CD4-positive, alpha-beta memory T cell (primary cell): ENCODE results near the gene ADAMTS15. TPM values are rescaled to one million over a fixed set of nuclear protein-coding genes. Genes with fewer than 3 reads are reported as not detected.

Source experiments
- CTCF ChIA-PET: fragments of 350-600 bp; sonication (Branson Sonifier 250); formaldehyde crosslinking; loops from one replicate; lab custom pipeline; 2021; ENCODE audit warnings: inconsistent platforms; ENCODE audit not compliant: partially characterized antibody; lab: Charles Lee
- POLR2A ChIA-PET: fragments of 350-600 bp; sonication (Branson Sonifier 250); formaldehyde crosslinking; loops from one replicate; lab custom pipeline; 2021; ENCODE audit not compliant: partially characterized antibody; lab: Charles Lee
- DNase-seq, 5 donors: peaks; one replicate each; pipeline versions ENCODE4 v3.0.0 to v3.0.0-alpha.2; 2020 to 2022; ENCODE audit warnings: mixed read lengths in 1 of 5
- H3K27ac ChIP-seq: one replicate; pipeline ENCODE4 v1.7.0; 2013; ENCODE audit warnings: low read depth, low read length
- H3K27me3 ChIP-seq: 2 replicates; pipeline ENCODE4 v1.7.0; 2013; ENCODE audit warnings: mild to moderate bottlenecking, low read length, moderate library complexity; ENCODE audit not compliant: insufficient read depth
- H3K36me3 ChIP-seq: 2 replicates; pipeline ENCODE4 v1.7.0; 2013; ENCODE audit warnings: mild to moderate bottlenecking, low read length, moderate library complexity; ENCODE audit not compliant: insufficient read depth
- H3K4me1 ChIP-seq: 2 replicates; pipeline ENCODE4 v1.7.0; 2013; ENCODE audit warnings: mild to moderate bottlenecking, low read length, moderate library complexity; ENCODE audit not compliant: insufficient read depth
- H3K4me3 ChIP-seq, 2 donors: one replicate each; pipeline ENCODE4 v1.7.0; 2013; ENCODE audit warnings: low read length in 2 of 2, mild to moderate bottlenecking in 1 of 2
- H3K9me3 ChIP-seq, 2 donors: one replicate each; pipeline ENCODE4 v1.7.0; 2013; ENCODE audit warnings: low read length in 2 of 2, control low read depth in 1 of 2; ENCODE audit not compliant: control insufficient read depth in 1 of 2
- H3K27ac Mint-ChIP-seq, 7 donors: one replicate each; pipeline ENCODE4 v1.8.0; 2020 to 2021; ENCODE audit warnings: mixed read lengths in 7 of 7, mild to moderate bottlenecking in 6 of 7, inconsistent platforms in 3 of 7, moderate library complexity in 3 of 7
- H3K27me3 Mint-ChIP-seq, 2 donors: one replicate each; pipeline ENCODE4 v1.8.0; 2020 to 2021; ENCODE audit warnings: mixed read lengths in 2 of 2
- H3K36me3 Mint-ChIP-seq, 2 donors: one replicate each; pipeline ENCODE4 v1.8.0; 2020 to 2021; ENCODE audit warnings: mixed read lengths in 2 of 2, inconsistent platforms in 1 of 2, mild to moderate bottlenecking in 1 of 2
- H3K4me1 Mint-ChIP-seq, 4 donors: one replicate each; pipeline ENCODE4 v1.8.0; 2020 to 2021; ENCODE audit warnings: mixed read lengths in 4 of 4, mild to moderate bottlenecking in 1 of 4
- H3K4me3 Mint-ChIP-seq, 8 donors: one replicate each; pipeline ENCODE4 v1.8.0; 2020 to 2021; ENCODE audit warnings: mixed read lengths in 8 of 8, mild to moderate bottlenecking in 7 of 8, moderate library complexity in 6 of 8, inconsistent platforms in 3 of 8
- H3K9me3 Mint-ChIP-seq, 8 donors: one replicate each; pipeline ENCODE4 v1.8.0; 2020 to 2021; ENCODE audit warnings: mixed read lengths in 8 of 8, mild to moderate bottlenecking in 5 of 8, inconsistent platforms in 3 of 8, moderate library complexity in 1 of 8
- intact Hi-C: fragments of 100-400 bp; cut with micrococcal nuclease; formaldehyde crosslinking; loops from one replicate; pipeline ENCODE4 v1.15.1; 2023
- polyA plus RNA-seq, 2 donors: library from polyadenylated mRNA; unstranded; fragments of 300-500 nt; fragmentation: Illumina TruSeq; gene quantifications; one replicate each; pipeline ENCODE4 v1.2.3, GENCODE V29; 2021
- total RNA-seq, 2 experiments: library from RNA; stranded (reverse); gene quantifications; one replicate each; pipeline ENCODE4 v1.2.3, GENCODE V29; 2021

ADAMTS15 gene
- total and polyA plus RNA-seq, 4 experiments from 2014 or later = not detected

DNA sequence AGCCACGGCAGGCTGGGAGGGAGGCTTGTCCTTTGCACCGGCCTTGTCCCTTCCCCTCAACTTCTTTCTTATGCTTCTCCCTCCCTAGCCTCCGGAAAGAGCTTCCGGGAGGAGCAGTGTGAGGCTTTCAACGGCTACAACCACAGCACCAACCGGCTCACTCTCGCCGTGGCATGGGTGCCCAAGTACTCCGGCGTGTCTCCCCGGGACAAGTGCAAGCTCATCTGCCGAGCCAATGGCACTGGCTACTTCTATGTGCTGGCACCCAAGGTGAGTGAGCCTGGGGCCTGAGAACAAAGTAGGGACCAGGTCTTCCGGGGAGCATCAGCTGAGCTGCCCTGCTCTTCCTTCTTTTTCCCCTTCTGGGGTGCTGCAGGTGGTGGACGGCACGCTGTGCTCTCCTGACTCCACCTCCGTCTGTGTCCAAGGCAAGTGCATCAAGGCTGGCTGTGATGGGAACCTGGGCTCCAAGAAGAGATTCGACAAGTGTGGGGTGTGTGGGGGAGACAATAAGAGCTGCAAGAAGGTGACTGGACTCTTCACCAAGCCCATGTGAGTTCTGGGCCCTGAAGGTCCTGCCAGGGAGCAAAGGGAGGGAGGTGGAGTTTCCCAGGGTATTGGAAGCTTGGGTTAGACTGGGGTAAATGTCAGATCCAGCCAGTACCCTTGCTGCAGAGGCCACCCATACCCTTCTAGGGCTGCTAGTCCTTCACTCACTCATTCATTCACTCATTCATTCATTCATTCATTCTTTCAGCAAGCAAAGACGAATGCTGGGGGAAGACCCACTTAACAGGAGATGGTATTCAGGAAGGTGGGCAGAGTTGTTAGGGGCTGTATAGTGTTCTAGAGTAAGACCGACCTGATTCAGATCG, 22.6 kb downstream of the ADAMTS15 start:
- POLR2A ChIA-PET = no interaction called here
- no peaks in the 10 kb centered on the region for H3K4me1 Mint-ChIP-seq
- H3K4me1 ChIP-seq = no peaks in the 10 kb centered on the region
- no peaks in the 10 kb centered on the region for H3K36me3 Mint-ChIP-seq
- H3K27ac Mint-ChIP-seq = no peak overlapping the region
- no peak overlapping the region for H3K4me3 Mint-ChIP-seq
- no peak for DNase-seq
- H3K27ac ChIP-seq = no peak overlapping the region
- no peaks in the 10 kb centered on the region for H3K27me3 ChIP-seq
- H3K9me3 Mint-ChIP-seq = no peaks in the 10 kb centered on the region
- H3K9me3 ChIP-seq = no peaks in the 10 kb centered on the region
- H3K36me3 ChIP-seq = no peaks in the 10 kb centered on the region
- intact Hi-C loops = no loop called here
- CTCF ChIA-PET = no interaction called here
- H3K4me3 ChIP-seq = no peak overlapping the region
- peaks cover 0 to 7% of the 10 kb centered on the region in 2 donors for H3K27me3 Mint-ChIP-seq

DNA sequence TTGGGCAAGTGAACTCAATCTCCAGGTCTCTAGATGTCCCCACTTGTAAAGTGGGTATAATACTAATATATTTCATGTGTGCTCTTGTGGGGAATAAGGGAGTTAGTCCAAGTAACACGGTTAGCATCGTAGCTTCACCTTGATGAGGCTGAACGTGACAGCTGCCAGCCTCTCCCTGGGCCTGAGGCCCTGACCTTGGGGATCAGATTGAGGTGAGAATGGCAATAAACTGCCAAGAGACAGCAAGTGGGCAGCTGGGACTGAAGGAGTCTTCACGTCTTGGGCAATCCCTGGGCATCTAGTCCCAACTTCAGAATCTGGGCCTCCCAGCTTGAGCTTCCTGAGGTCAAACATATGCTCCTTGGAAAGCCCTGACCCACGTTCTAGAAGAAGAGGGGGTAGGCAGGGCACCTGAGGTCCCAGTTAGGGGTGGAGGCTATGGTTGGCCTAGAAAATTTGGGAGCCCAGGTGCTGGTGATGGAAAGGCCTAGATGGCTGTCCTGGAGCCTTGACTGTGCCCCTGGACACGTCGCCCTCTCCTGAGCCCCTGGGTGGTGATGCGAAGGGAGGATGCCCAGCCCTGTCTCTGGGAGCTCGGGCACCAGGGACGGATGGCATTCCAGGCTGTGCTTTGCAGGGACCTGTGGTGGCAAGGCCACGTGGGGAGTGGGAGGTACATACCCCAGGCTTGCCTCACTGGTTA, 23.4 kb downstream of the ADAMTS15 start:
- ChIA-PET CTCF (no interaction called here), POLR2A (no interaction called here)
- Histone ChIP-seq H3K27me3 (no peaks in the 10 kb centered on the region), H3K36me3 (no peaks in the 10 kb centered on the region), H3K27ac (no peak overlapping the region), H3K4me1 (no peaks in the 10 kb centered on the region), H3K4me3 (no peak overlapping the region), H3K9me3 (no peaks in the 10 kb centered on the region)
- peaks cover 0 to 2% (median 0%) of the 10 kb centered on the region in 8 donors for H3K9me3 Mint-ChIP-seq
- intact Hi-C loops = no loop called here
- DNase-seq = no peak
- H3K36me3 Mint-ChIP-seq = no peaks in the 10 kb centered on the region
- H3K27me3 Mint-ChIP-seq = peaks cover 0 to 10% of the 10 kb centered on the region in 2 donors
- H3K4me3 Mint-ChIP-seq = no peak overlapping the region
- peaks cover 0 to 3% (median under 1%) of the 10 kb centered on the region in 4 donors for H3K4me1 Mint-ChIP-seq
- H3K27ac Mint-ChIP-seq = no peak overlapping the region

DNA sequence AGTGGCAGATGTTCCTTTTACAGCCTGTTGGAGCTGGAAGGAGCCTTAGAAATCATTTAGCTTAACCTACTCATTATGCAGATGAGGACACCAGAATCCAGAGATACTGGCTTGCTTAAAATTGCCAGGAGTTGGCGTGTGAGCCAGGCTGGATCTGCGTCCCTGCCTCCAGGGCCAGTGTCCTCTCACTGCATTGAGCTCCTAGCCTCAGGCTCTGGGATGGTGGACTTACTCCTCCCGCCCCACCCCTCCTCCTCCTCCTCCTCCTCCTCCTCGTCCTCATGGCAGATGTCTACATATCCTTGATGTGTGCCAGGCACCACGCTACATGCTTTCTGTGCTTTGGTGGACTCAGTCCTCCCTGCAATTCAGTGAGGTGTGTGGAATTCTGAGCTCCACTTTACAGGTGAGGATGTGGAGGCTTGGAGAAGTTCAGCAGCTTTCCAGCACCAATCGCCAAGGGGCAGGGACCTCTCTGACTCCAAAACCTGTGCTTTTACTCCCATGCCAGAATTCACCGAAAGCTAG, 24.1 kb downstream of the ADAMTS15 start:
- peaks cover 0 to 3% (median under 1%) of the 10 kb centered on the region in 4 donors for H3K4me1 Mint-ChIP-seq
- no peak overlapping the region for H3K4me3 Mint-ChIP-seq
- Histone ChIP-seq H3K4me1 (no peaks in the 10 kb centered on the region), H3K36me3 (no peaks in the 10 kb centered on the region), H3K4me3 (no peak overlapping the region), H3K27me3 (no peaks in the 10 kb centered on the region), H3K9me3 (no peaks in the 10 kb centered on the region), H3K27ac (no peak overlapping the region)
- H3K9me3 Mint-ChIP-seq = peaks cover 0 to 2% (median 0%) of the 10 kb centered on the region in 8 donors
- H3K36me3 Mint-ChIP-seq = no peaks in the 10 kb centered on the region
- H3K27ac Mint-ChIP-seq = no peak overlapping the region
- ChIA-PET CTCF (no interaction called here), POLR2A (no interaction called here)
- no peak for DNase-seq
- peaks cover 0 to 10% of the 10 kb centered on the region in 2 donors for H3K27me3 Mint-ChIP-seq
- intact Hi-C loops = no loop called here

DNA sequence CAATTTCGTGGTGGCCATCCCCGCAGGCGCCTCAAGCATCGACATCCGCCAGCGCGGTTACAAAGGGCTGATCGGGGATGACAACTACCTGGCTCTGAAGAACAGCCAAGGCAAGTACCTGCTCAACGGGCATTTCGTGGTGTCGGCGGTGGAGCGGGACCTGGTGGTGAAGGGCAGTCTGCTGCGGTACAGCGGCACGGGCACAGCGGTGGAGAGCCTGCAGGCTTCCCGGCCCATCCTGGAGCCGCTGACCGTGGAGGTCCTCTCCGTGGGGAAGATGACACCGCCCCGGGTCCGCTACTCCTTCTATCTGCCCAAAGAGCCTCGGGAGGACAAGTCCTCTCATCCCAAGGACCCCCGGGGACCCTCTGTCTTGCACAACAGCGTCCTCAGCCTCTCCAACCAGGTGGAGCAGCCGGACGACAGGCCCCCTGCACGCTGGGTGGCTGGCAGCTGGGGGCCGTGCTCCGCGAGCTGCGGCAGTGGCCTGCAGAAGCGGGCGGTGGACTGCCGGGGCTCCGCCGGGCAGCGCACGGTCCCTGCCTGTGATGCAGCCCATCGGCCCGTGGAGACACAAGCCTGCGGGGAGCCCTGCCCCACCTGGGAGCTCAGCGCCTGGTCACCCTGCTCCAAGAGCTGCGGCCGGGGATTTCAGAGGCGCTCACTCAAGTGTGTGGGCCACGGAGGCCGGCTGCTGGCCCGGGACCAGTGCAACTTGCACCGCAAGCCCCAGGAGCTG, 24.8 kb downstream of the ADAMTS15 start:
- H3K9me3 Mint-ChIP-seq = peaks cover 0 to 2% (median 0%) of the 10 kb centered on the region in 8 donors
- ChIA-PET CTCF (no interaction called here), POLR2A (no interaction called here)
- Histone ChIP-seq H3K27ac (no peak overlapping the region), H3K4me3 (no peak overlapping the region), H3K4me1 (no peaks in the 10 kb centered on the region), H3K27me3 (no peaks in the 10 kb centered on the region), H3K36me3 (no peaks in the 10 kb centered on the region), H3K9me3 (no peaks in the 10 kb centered on the region)
- peaks cover 0 to 3% (median under 1%) of the 10 kb centered on the region in 4 donors for H3K4me1 Mint-ChIP-seq
- H3K27ac Mint-ChIP-seq = no peak overlapping the region
- intact Hi-C loops = no loop called here
- DNase-seq = no peak
- H3K4me3 Mint-ChIP-seq = no peak overlapping the region
- H3K27me3 Mint-ChIP-seq = peaks cover 0 to 10% of the 10 kb centered on the region in 2 donors
- no peaks in the 10 kb centered on the region for H3K36me3 Mint-ChIP-seq

DNA sequence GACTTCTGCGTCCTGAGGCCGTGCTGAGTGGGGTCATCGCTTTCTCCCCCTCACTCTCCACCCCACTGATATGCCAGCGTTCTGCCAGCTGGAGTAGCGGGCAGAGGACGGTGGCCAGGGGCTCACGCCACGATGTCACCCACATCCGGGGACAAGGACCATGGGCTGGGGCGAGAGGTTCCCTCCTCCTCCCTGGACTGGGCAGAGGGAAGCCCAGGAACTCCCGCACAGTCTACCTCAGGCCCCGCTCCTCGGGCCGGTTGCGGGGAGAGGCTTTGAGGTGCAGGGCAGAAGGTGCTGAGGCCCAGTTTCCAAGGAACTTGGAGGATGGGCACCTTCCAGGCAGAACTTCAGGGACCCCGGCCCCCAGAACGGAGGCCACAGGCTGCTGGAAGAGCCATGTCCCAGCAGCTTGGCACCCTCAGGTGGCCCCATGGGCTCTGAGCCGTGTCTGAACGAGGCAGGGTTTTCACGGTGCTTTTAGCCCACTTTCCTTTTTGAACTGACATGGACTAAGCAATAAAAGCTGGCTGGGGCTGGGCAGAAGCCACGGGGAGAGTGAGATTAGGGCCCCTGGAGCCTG, 25.4 kb downstream of the ADAMTS15 start:
- Histone ChIP-seq H3K9me3 (no peaks in the 10 kb centered on the region), H3K27me3 (no peaks in the 10 kb centered on the region), H3K4me3 (no peak overlapping the region), H3K4me1 (no peaks in the 10 kb centered on the region), H3K36me3 (no peaks in the 10 kb centered on the region), H3K27ac (no peak overlapping the region)
- DNase-seq = no peak
- Mint-ChIP-seq H3K27ac (no peak overlapping the region), H3K9me3 (peaks cover 0 to 2% (median 0%) of the 10 kb centered on the region in 8 donors), H3K4me1 (peaks cover 0 to 3% (median under 1%) of the 10 kb centered on the region in 4 donors), H3K4me3 (no peak overlapping the region), H3K27me3 (peaks cover 0 to 9% of the 10 kb centered on the region in 2 donors), H3K36me3 (no peaks in the 10 kb centered on the region)
- intact Hi-C loops = no loop called here
- ChIA-PET POLR2A (no interaction called here), CTCF (no interaction called here)

DNA sequence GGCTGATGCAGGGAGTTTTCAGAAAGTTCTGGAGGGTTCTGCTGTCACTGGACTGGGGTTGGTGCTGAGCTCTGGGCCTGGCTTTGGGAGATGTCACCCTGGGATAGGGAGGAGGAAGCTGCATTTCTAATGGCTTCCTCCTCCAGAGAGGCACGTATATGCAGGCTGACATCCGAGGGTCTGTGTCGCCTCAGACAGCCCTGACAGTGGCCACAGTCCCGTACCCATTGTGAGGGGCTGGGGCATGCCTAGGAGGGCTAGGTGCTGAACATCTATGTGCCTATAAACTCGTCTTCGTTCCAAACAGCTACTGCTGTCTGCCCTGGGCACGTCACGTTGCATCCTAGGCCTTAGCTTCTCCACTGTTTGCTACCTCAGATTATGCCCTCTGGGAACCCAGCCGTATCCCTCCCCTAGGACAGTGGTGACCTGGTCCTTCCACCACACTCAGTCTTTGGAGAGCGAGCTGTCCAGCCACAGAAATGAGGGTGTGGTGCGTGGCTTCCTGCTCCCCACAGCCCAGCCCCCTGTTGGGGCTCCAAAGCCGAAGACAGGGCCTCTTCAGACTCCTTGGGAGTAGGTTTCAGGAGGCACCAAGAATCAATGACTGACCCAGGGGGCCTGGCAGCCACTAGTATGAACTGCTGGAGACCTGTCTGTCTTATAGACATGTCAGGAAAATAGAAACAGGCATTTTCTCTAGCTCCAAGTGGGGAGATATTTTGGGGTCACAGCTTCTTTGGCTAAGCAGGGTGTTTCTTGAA, 26.4 kb downstream of the ADAMTS15 start:
- H3K27me3 ChIP-seq = no peaks in the 10 kb centered on the region
- no peak for DNase-seq
- Mint-ChIP-seq H3K4me1 (peaks cover 0 to 3% (median under 1%) of the 10 kb centered on the region in 4 donors), H3K27ac (no peak overlapping the region), H3K27me3 (peaks cover 0 to 7% of the 10 kb centered on the region in 2 donors), H3K4me3 (no peak overlapping the region), H3K36me3 (no peaks in the 10 kb centered on the region), H3K9me3 (peaks cover 0 to 2% (median 0%) of the 10 kb centered on the region in 8 donors)
- no peaks in the 10 kb centered on the region for H3K36me3 ChIP-seq
- no peak overlapping the region for H3K27ac ChIP-seq
- no peaks in the 10 kb centered on the region for H3K9me3 ChIP-seq
- ChIA-PET POLR2A (no interaction called here), CTCF (no interaction called here)
- no peak overlapping the region for H3K4me3 ChIP-seq
- intact Hi-C loops = no loop called here
- no peaks in the 10 kb centered on the region for H3K4me1 ChIP-seq
